Measurements from ENCODE around the gene PLA2R1.
"Not testable (repeated sequence)": the region's sequence is repeated elsewhere in the genome, so short reads cannot be mapped to it uniquely, and the experiment has no call there.

PLA2R1 gene

DNA sequence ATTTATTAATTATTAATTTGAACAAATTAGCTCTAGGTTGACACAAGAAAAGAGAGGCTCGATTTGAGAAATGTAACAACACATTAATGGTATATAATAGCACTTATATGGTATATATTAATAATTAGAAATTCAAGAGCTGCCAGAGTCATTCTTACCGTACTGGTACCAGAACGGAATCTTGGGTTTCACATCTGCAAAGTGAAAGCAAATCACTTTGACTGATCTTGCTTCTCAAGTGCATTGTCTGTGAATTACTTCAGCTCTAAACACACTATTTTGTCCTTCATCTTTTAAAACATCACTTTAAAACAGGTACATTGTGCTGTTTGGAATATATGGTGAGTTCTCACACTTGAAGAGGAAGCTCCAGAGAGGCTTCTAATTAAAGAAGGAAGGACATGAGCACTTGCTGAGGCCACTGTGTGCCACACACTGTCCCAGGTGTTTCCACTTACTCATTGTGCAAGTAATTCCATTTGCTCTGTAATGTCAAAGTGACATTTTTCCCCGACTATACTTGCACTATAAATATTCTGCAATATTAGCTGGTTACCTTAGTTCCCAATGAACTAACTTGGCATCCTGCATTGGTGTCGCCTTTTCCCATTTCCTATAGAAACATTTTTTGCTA is 85.8 kb downstream of the PLA2R1 start:
- no peak for DNase-seq

DNA sequence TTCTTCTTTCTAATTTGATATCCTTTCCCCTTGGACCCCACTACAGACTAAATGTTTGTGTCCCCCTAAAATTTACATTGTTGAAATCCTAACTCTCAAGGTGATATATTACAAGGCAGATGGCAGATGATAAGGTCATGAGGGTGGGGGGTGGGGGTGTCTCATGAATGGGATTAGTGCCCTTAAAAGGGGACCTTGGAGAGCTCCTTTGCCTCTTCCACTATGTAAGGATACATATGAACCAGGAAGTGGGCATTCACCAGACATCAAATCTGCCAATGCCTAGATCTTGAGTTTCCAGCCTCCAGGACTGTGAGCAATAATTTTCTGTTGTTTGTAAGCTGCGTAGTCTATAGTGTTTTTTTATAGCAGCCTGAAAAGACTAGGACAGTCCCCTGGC is 89.1 kb downstream of the PLA2R1 start:
- DNase-seq: no peak

GRCh38 chr2:159971365-159972152 is 90.9 kb downstream of the PLA2R1 start:
- DNase-seq: peak; percentile 44 to 60

- not testable (repeated sequence) for DNase-seq
Observed at GRCh38 chr2:159970548-159970947, 91.9 kb downstream of the PLA2R1 start.

DNA sequence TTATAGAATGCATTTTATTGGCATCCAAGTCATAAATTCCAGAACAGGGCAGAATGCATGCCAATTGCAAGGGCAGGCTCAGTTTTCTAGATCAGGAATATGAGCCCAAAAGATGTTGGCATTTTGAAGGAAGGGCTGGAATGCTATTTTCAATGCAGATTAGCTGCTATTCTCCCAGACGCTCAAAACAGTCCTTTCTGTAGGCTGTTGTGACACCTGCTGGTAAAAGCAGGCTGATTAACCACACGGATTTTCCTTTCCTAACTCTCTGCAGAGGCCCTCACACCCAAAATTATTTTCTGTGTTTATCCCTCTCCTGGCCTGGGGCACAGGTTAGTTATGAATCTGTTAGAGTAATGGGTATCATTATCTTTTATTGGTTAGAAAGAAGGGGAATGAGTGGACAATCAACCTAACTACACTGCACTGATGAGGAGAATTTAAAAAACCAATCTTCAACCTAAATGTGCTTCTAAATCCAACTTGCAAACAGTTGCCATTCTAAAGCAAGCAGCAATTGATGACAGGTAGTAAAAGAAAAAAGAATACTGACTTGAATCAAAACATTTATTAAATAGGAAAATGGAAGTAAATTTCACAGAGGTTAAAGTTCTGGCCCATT is 94.0 kb downstream of the PLA2R1 start:
- peak; percentile 39 to 53 for DNase-seq

- no peak for DNase-seq
Observed at GRCh38 chr2:159963700-159964099, 98.7 kb downstream of the PLA2R1 start.

DNA sequence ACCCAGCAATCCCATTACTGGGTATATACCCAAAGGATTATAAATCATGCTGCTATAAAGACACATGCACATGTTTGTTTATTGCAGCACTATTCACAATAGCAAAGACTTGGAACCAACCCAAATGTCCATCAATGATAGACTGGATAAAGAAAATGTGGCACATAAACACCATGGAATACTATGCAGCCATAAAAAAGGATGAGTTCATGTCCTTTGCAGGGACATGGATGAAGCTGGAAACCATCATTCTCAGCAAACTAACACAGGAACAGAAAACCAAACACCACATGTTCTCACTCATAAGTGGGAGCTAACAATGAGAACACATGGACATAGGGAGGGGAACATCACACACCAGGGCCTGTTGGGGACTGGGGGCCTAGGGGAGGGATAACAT is 99.9 kb downstream of the PLA2R1 start:
- DNase-seq: not testable (repeated sequence)

- DNase-seq: no peak
Observed at GRCh38 chr2:159961451-159961850, 101.0 kb downstream of the PLA2R1 start.

GRCh38 chr2:159961037-159961436 is 101.4 kb downstream of the PLA2R1 start:
- DNase-seq: peak in 1 of 2 donors; percentile 43

DNA sequence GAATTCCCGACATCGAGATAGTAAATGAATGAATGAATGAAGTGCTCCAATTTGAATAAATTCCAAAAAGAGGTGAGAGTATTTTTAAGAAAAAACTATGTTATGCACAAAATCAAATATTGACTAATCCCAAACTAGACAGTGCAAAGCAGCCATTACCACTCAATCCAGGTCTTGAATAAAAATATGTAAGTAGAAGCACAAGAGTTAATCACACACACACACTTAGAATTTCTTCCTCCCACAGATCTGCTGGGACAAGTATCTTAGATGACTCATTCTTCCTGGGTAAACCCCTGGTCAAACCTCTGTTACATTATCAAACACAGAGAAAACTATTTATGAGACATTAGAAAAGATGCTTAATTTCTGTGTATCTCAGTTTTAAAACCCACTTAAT is 102.0 kb downstream of the PLA2R1 start:
- DNase-seq: peak; percentile 81 to 90

DNA sequence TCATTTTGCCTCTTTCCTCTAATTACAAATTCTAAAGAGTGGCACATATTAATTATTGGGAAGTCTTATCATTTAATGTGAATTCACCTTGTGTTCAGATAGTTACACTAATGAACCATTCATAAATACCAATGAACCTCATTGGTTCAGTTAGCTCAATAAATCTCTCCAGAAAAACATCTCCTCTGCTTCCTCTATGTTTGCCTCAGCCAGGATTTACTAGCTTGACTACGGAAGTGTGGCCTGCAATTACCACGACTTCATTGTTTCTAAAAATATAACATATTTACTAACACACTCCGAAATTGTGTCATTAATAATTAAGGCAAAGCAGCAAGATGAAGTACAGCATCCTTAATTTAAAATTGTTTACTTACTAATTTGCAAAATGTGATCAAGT is 103.3 kb downstream of the PLA2R1 start:
- peak; percentile 17 to 28 for DNase-seq

- DNase-seq: no peak
Observed at GRCh38 chr2:159953136-159953823, 109.1 kb downstream of the PLA2R1 start.

GRCh38 chr2:159946326-159946999 is 116.0 kb downstream of the PLA2R1 start:
- no peak for DNase-seq

GRCh38 chr2:159944874-159945273 is 117.5 kb downstream of the PLA2R1 start:
- no peak for DNase-seq

DNA sequence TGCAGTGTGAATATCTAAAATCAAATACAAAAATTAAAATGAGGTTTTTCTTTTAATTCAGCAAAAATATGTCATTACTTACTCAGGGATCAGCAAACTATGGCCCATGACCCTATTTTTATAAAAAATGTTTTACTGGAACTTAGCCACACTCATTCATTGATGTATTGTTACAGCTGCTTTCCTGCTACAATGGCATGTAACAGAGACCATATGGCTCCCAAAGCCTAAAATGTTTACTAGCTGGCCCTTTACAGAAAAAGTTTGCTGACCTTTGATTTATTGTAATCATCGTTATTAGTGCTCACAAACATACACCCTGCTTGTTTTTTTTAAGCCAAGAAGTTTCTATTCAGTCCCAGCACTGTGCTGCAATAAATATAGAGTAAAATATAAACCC is 120.3 kb downstream of the PLA2R1 start:
- no peak for DNase-seq

DNA sequence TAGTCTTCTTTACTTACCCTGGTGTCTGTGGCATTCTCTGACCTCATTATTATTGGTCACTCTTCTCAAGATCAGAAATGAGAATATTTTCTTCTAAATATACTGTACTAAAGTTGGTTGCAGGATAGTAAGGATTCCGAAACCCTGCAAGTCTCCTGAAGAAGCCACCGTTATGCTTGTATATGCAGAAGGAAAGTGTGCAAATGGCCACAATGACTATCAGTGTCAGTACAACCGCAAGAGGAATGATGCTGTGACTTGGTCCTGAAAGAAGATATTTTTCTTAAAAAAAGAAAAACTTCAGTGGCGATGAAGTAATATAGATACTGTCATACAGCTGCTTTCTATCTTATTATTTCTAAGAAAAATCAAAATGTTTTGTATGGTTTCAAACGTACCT is 120.7 kb downstream of the PLA2R1 start:
- DNase-seq: no peak

GRCh38 chr2:159939946-159940345 is 122.5 kb downstream of the PLA2R1 start:
- DNase-seq: peak; percentile 23 to 52

GRCh38 chr2:159938395-159938794 is 124.0 kb downstream of the PLA2R1 start:
- no peak for DNase-seq

DNA sequence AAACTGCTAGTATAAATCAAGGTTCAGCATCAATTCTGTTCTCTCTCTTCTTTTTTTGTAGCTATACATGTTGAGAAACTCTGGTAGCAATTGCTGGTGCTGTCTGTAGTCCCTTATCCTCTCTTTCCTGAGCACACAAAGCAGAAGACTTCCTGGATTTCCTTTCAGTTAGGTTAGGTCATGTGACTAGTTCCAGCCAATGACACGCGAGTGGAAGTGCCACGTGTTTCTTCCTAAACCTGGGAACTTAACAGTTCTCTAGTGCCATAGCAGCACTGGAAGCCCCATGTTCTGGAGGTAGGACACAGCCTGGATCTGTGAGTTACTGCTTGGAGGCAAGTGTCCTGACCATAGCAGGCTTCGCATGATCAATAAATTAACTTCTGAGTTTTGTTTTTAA is 125.9 kb downstream of the PLA2R1 start:
- DNase-seq: no peak

GRCh38 chr2:159933727-159934049 is 128.7 kb downstream of the PLA2R1 start:
- peak; percentile 78 for DNase-seq

- DNase-seq: no peak
Observed at GRCh38 chr2:159933040-159933726, 129.2 kb downstream of the PLA2R1 start.

GRCh38 chr2:159926695-159927094 is 135.7 kb downstream of the PLA2R1 start:
- DNase-seq: no peak

Data from inflammatory macrophage treated with lipopolysaccharide for 1 hour (primary cell).